AG04450 (cell line): Measurements from ENCODE around the gene MYH11. TPM values are rescaled to one million over a fixed set of nuclear protein-coding genes. Genes with fewer than 3 reads are reported as not detected.
A peak's percentile ranks its signal among the peaks of the same experiment; 100 is the strongest.

Experiments used
- CTCF ChIA-PET: fragments of 300-600, 350-600 bp; formaldehyde crosslinking; extraction: SDS; loops from one replicate; lab custom pipeline; 2022; ENCODE audit warnings: antibody characterized with exemption, inconsistent platforms; lab: Charles Lee
- POLR2A ChIA-PET: fragments of 350-600 bp; formaldehyde crosslinking; extraction: SDS; loops from one replicate; lab custom pipeline; 2021; ENCODE audit warnings: antibody characterized with exemption, inconsistent platforms; lab: Yijun Ruan, JAX
- DNase-seq: peaks from one replicate; pipeline ENCODE4 v3.0.0-alpha.2; 2011; ENCODE audit warnings: low read depth, low spot score
- H3K27ac ChIP-seq: one replicate; pipeline ENCODE4 v1.5.1; 2012; ENCODE audit warnings: low read depth, low read length, control low read depth
- H3K27me3 ChIP-seq: one replicate; pipeline ENCODE4 v1.6.0; 2012; ENCODE audit warnings: low read length; ENCODE audit not compliant: control insufficient read depth, insufficient read depth
- H3K4me3 ChIP-seq: 2 replicates; pipeline ENCODE4 v1.5.1; 2011; ENCODE audit warnings: mild to moderate bottlenecking, low read depth, low read length, control low read depth
- H3K9me3 ChIP-seq: 2 replicates; pipeline ENCODE4 v1.5.1; 2012; ENCODE audit warnings: low read length; ENCODE audit not compliant: control insufficient read depth, insufficient read depth
- CTCF ChIP-seq: IDR thresholded peaks from 2 replicates; pipeline ENCODE4 v1.5.1; 2011; ENCODE audit warnings: low read depth, low read length, control low read depth, inconsistent platforms
- polyA plus RNA-seq: library from polyadenylated mRNA; depleted of rRNA; stranded (reverse); fragments of >200 nt; gene quantifications from 2 replicates; pipeline ENCODE4 v1.2.3, GENCODE V29; 2011

The MYH11 gene
- polyA plus RNA-seq, 1 experiment, result 0.20 TPM

- POLR2A ChIA-PET, result no interaction called here
- Histone ChIP-seq H3K9me3 (0 out of 2 replicates have a peak, but pooled peaks cover 2% of the 10 kb centered on the region), H3K4me3 (no peak overlapping the region), H3K27me3 (peaks cover 13% of the 10 kb centered on the region), H3K27ac (no peak overlapping the region)
- CTCF ChIA-PET, result interaction anchor here (3.2 kb wide), 1 partner anchor 15 kb away, joined by 9 read pairs; no protein-coding TSS in a partner anchor
- TF ChIP-seq CTCF, result no peak
- DNase-seq, result no peak
Observed at GRCh38 chr16:15808071-15808470, 48.8 kb downstream of the MYH11 start.

- CTCF ChIA-PET, result interaction anchor here (3.2 kb wide), 1 partner anchor 15 kb away, joined by 9 read pairs; no protein-coding TSS in a partner anchor
- no peak for TF ChIP-seq CTCF
- POLR2A ChIA-PET, result no interaction called here
- no peak overlapping the region for H3K27ac ChIP-seq
- 0 out of 2 replicates have a peak, but pooled peaks cover 2% of the 10 kb centered on the region for H3K9me3 ChIP-seq
- peaks cover 13% of the 10 kb centered on the region for H3K27me3 ChIP-seq
- H3K4me3 ChIP-seq, result no peak overlapping the region
- peak; percentile 15 for DNase-seq
Observed at GRCh38 chr16:15807603-15808009, 49.2 kb downstream of the MYH11 start.

GRCh38 chr16:15803618-15804017 lies 53.2 kb downstream of the MYH11 start:
- CTCF ChIA-PET, result interaction anchor here (1.1 to 1.4 kb wide), 2 partner anchors 13 to 18 kb away, joined by 3 to 4 read pairs; no protein-coding TSS in a partner anchor
- Histone ChIP-seq H3K27ac (no peak overlapping the region), H3K27me3 (peaks cover 17% of the 10 kb centered on the region), H3K9me3 (no peaks in the 10 kb centered on the region), H3K4me3 (no peak overlapping the region)
- no peak for TF ChIP-seq CTCF
- DNase-seq, result no peak
- POLR2A ChIA-PET, result no interaction called here

- Histone ChIP-seq H3K27me3 (peaks cover 12% of the 10 kb centered on the region), H3K4me3 (no peak overlapping the region), H3K9me3 (no peaks in the 10 kb centered on the region), H3K27ac (no peak overlapping the region)
- no peak for TF ChIP-seq CTCF
- DNase-seq, result no peak
- ChIA-PET CTCF (interaction anchor here (0.6 to 1.2 kb wide), 2 partner anchors 21 to 43 kb away, joined by 3 to 6 read pairs; no protein-coding TSS in a partner anchor), POLR2A (no interaction called here)
Observed at GRCh38 chr16:15799851-15800495, 56.9 kb downstream of the MYH11 start.

- no peak for DNase-seq
- POLR2A ChIA-PET, result no interaction called here
- Histone ChIP-seq H3K9me3 (no peaks in the 10 kb centered on the region), H3K27ac (no peak overlapping the region), H3K4me3 (no peak overlapping the region), H3K27me3 (peaks cover 12% of the 10 kb centered on the region)
- CTCF ChIA-PET, result interaction anchor here (1.2 kb wide), 1 partner anchor 23 kb away, joined by 6 read pairs; no protein-coding TSS in a partner anchor
- no peak for TF ChIP-seq CTCF
Observed at GRCh38 chr16:15798671-15799070, 58.2 kb downstream of the MYH11 start.
